AG08395 (cell line): Measurements from ENCODE around the gene OCA2.
A peak's percentile ranks its signal among the peaks of the same experiment; 100 is the strongest.
"Not testable (repeated sequence)": the region's sequence is repeated elsewhere in the genome, so short reads cannot be mapped to it uniquely, and the experiment has no call there.

Experiments
- DNase-seq: peaks from one replicate; pipeline ENCODE4 v3.0.0; 2012; ENCODE audit warnings: mixed read lengths, low spot score

OCA2 gene

GRCh38 chr15:28023422-28023821 lies 75.7 kb downstream of the OCA2 start:
- DNase-seq: no peak

GRCh38 chr15:28022961-28023360 lies 76.2 kb downstream of the OCA2 start:
- DNase-seq: no peak

GRCh38 chr15:28022181-28022580 lies 76.9 kb downstream of the OCA2 start:
- DNase-seq: no peak

- DNase-seq: peak; percentile 42
Observed at GRCh38 chr15:28021281-28022039, 77.7 kb downstream of the OCA2 start.

- no peak for DNase-seq
Observed at GRCh38 chr15:28020644-28021043, 78.5 kb downstream of the OCA2 start.

GRCh38 chr15:28019594-28020309 lies 79.4 kb downstream of the OCA2 start:
- no peak for DNase-seq

- DNase-seq: no peak
Observed at GRCh38 chr15:28018291-28019044, 80.6 kb downstream of the OCA2 start.

GRCh38 chr15:28017423-28017924 lies 81.6 kb downstream of the OCA2 start:
- DNase-seq: no peak

- DNase-seq: no peak
Observed at GRCh38 chr15:28015855-28016254, 83.3 kb downstream of the OCA2 start.

- DNase-seq: no peak
Observed at GRCh38 chr15:28014623-28015200, 84.4 kb downstream of the OCA2 start.

GRCh38 chr15:28013976-28014375 lies 85.1 kb downstream of the OCA2 start:
- DNase-seq: no peak

GRCh38 chr15:28013480-28013879 lies 85.6 kb downstream of the OCA2 start:
- DNase-seq: no peak

GRCh38 chr15:28012231-28012630 lies 86.9 kb downstream of the OCA2 start:
- no peak for DNase-seq

GRCh38 chr15:28008175-28008574 lies 90.9 kb downstream of the OCA2 start:
- DNase-seq: not testable (repeated sequence)

GRCh38 chr15:28006116-28006905 lies 92.8 kb downstream of the OCA2 start:
- no peak for DNase-seq

- no peak for DNase-seq
Observed at GRCh38 chr15:28005004-28005527, 94.0 kb downstream of the OCA2 start.

- no peak for DNase-seq
Observed at GRCh38 chr15:28004143-28005003, 94.7 kb downstream of the OCA2 start.

GRCh38 chr15:28003302-28004037 lies 95.6 kb downstream of the OCA2 start:
- no peak for DNase-seq

GRCh38 chr15:28002867-28003266 lies 96.2 kb downstream of the OCA2 start:
- DNase-seq: no peak
